ENCODE results near the gene ACOT2. TPM values are rescaled to one million over a fixed set of nuclear protein-coding genes. Genes with fewer than 3 reads are reported as not detected.
"Not testable (repeated sequence)": the region's sequence is repeated elsewhere in the genome, so short reads cannot be mapped to it uniquely, and the experiment has no call there.

ACOT2 gene
- total RNA-seq, 4 donors from 2014 or later: 36.8 to 186 (median 128) TPM

DNA sequence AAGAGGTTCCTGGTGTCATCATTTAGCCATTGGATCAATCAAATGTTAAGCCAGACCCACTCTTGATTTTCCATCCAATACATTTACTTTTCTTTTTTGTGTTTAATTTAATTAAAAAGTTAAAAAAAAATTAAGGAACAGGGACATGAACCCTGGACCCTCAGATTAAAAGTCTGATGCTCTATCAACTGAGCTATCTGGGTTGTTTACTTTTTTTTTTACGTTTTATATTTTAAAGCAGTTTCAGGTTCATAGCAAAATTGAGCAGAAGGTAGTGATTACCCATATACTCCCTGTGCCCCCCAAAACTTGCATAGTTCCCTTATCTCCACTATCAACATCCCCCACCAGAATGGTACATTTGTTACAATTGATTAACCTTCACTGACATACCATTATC is 19.7 kb downstream of the ACOT2 start:
- Histone ChIP-seq H3K4me1 (peaks cover 0 to 16% (median 13%) of the 10 kb centered on the region in 4 donors), H3K9me3 (no peaks in the 10 kb centered on the region), H3K36me3 (no peaks in the 10 kb centered on the region), H3K27ac (replicated peaks in 1 of 4) (no peak overlapping the region), H3K27me3 (no peaks in the 10 kb centered on the region), H3K4me3 (no peak overlapping the region)
- 80% methylated on average over 1 of the region's 1 CpG for WGBS
- no peak for DNase-seq (ENCODE audit: extremely low spot score)
- TF ChIP-seq, protein P1, sequence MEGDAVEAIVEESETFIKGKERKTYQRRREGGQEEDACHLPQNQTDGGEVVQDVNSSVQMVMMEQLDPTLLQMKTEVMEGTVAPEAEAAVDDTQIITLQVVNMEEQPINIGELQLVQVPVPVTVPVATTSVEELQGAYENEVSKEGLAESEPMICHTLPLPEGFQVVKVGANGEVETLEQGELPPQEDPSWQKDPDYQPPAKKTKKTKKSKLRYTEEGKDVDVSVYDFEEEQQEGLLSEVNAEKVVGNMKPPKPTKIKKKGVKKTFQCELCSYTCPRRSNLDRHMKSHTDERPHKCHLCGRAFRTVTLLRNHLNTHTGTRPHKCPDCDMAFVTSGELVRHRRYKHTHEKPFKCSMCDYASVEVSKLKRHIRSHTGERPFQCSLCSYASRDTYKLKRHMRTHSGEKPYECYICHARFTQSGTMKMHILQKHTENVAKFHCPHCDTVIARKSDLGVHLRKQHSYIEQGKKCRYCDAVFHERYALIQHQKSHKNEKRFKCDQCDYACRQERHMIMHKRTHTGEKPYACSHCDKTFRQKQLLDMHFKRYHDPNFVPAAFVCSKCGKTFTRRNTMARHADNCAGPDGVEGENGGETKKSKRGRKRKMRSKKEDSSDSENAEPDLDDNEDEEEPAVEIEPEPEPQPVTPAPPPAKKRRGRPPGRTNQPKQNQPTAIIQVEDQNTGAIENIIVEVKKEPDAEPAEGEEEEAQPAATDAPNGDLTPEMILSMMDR (IDR thresholded peaks at IDR 0.05): no peak
- no peak for TF ChIP-seq EP300 (IDR thresholded peaks at IDR 0.05)
- TF ChIP-seq POLR2A (IDR thresholded peaks at IDR 0.05; ENCODE audit: low read depth): no peak
- TF ChIP-seq POLR2AphosphoS5 (IDR thresholded peaks at IDR 0.05): no peak
- intact Hi-C loops (cut with DNase I): no loop called here

DNA sequence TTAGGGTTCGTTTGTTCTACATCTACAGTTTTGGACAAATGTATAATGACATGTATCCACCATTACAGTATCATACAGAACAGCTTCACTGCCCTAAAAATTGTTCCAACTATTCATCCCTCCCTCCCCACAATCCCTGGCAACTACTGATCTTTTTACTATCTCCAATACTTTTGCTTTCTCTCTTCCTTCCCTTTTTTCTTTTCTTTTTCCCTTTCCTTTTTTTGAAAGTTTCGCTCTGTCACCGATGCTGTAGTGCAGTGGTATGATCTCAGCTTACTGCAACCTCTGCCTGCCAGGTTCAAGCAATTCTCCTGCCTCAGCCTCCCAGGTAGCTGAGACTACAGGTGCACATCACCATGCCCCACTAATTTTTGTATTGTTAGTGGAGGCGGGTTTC is 20.1 kb downstream of the ACOT2 start:
- Histone ChIP-seq H3K9me3 (no peaks in the 10 kb centered on the region), H3K4me1 (peaks cover 0 to 16% (median 13%) of the 10 kb centered on the region in 4 donors), H3K36me3 (no peaks in the 10 kb centered on the region), H3K27me3 (no peaks in the 10 kb centered on the region), H3K4me3 (no peak overlapping the region), H3K27ac (replicated peaks in 1 of 4) (no peak overlapping the region)
- DNase-seq (ENCODE audit: extremely low spot score): no peak
- TF ChIP-seq, protein P1 (IDR thresholded peaks at IDR 0.05): no peak
- TF ChIP-seq EP300 (IDR thresholded peaks at IDR 0.05) (no peak), POLR2A (IDR thresholded peaks at IDR 0.05; ENCODE audit: low read depth) (no peak), POLR2AphosphoS5 (IDR thresholded peaks at IDR 0.05) (no peak)
- intact Hi-C loops (cut with DNase I): no loop called here
- 84% methylated on average over 4 of the region's 4 CpGs for WGBS

DNA sequence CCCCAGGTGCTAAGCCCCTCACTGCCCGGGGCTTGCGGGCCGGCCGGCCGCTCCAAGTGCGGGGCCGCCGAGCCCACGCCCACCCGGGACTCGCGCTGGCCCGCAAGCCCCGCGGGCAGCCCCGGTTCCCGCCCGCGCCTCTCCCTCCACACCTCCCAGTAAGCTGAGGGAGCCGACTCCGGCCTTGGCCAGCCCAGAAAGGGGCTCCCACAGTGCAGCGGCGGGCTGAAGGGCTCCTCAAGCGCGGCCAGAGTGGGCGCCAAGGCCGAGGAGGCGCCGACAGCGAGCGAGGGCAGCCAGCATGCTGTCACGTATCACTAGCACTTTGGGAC is 21.6 kb downstream of the ACOT2 start:
- intact Hi-C loops (cut with DNase I); DNase-seq (ENCODE audit: extremely low spot score); H3K9me3 ChIP-seq; H3K27ac ChIP-seq (replicated peaks in 1 of 4); H3K27me3 ChIP-seq; H3K36me3 ChIP-seq; H3K4me3 ChIP-seq: not testable (repeated sequence)
- WGBS: 97% methylated on average over 5 of the region's 32 CpGs
- H3K4me1 ChIP-seq: peaks cover 0 to 16% (median 13%) of the 10 kb centered on the region in 4 donors

DNA sequence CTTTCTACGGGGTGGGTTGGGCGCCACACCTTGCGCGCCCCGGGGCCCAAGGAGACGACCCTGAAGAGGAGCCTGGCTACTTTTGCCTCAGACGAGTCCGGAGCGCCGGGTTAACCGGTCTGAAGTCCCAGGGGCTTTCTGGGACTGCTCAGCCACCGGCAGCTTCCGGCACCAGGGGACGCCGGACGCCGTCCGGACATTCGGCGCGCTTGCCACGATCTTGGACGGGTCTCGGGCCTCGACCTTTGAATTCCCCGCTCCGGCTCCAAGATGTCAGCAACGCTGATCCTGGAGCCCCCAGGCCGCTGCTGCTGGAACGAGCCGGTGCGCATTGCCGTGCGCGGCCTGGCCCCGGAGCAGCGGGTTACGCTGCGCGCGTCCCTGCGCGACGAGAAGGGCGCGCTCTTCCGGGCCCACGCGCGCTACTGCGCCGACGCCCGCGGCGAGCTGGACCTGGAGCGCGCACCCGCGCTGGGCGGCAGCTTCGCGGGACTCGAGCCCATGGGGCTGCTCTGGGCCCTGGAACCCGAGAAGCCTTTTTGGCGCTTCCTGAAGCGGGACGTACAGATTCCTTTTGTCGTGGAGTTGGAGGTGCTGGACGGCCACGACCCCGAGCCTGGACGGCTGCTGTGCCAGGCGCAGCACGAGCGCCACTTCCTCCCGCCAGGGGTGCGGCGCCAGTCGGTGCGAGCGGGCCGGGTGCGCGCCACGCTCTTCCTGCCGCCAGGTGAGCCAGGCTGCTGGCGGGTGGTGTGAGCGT is 22.9 kb downstream of the ACOT2 start, which contains the start of gene ACOT4:
Gene ACOT4, plus strand, starts transcription at position 184 of the 760 bp plus-strand sequence. Its CDS starts 87 bp downstream, at position 271.
- Histone ChIP-seq H3K36me3 (no peaks in the 10 kb centered on the region), H3K4me3 (peak within 1 kb of the TSS; percentile 58 to 74 (median 66)), H3K27ac (replicated peaks in 1 of 4) (peak within 1 kb of the TSS in 1 of 4 donors; percentile 23), H3K4me1 (peaks cover 0 to 16% (median 13%) of the 10 kb centered on the region in 4 donors), H3K27me3 (no peaks in the 10 kb centered on the region), H3K9me3 (no peaks in the 10 kb centered on the region)
- WGBS: 4% methylated on average over 25 of the region's 89 CpGs
- DNase-seq (ENCODE audit: extremely low spot score): no peak
- TF ChIP-seq, protein P1 (IDR thresholded peaks at IDR 0.05): peak in 1 of 3 experiments; percentile 6
- no peak for TF ChIP-seq POLR2AphosphoS5 (IDR thresholded peaks at IDR 0.05)
- no peak for TF ChIP-seq EP300 (IDR thresholded peaks at IDR 0.05)
- intact Hi-C loops (cut with DNase I): no loop called here

DNA sequence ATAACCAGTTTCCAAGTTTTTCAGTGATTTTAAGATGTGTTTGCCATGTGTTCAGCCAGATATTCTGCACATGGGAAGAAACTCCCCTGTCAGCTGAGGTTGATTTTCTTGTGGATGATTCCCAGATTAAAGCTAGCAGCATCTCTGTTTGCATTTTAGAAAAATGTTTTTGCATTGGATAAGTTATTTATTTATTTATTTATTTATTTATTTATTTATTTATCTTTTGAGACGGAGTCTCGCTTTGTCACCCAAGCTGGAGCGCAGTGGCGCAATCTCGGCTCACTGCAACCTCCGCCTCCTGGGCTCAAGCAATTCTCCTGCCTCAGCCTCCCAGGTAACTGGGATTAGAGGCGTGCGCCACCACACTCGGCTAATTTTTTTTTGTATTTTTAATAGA is 25.5 kb downstream of the ACOT2 start:
- intact Hi-C loops (cut with DNase I): no loop called here

More for the DNA sequence above, 25.5 kb downstream of the ACOT2 start:
- H3K4me1 ChIP-seq: peaks cover 0 to 16% (median 13%) of the 10 kb centered on the region in 4 donors
- no peaks in the 10 kb centered on the region for H3K36me3 ChIP-seq
- DNase-seq (ENCODE audit: extremely low spot score): no peak
- TF ChIP-seq, protein P1 (IDR thresholded peaks at IDR 0.05): no peak
- TF ChIP-seq POLR2AphosphoS5 (IDR thresholded peaks at IDR 0.05) (no peak), POLR2A (IDR thresholded peaks at IDR 0.05; ENCODE audit: low read depth) (no peak), EP300 (IDR thresholded peaks at IDR 0.05) (no peak)
- H3K27me3 ChIP-seq: no peaks in the 10 kb centered on the region
- no peak overlapping the region for H3K27ac ChIP-seq (replicated peaks in 1 of 4)
- no peaks in the 10 kb centered on the region for H3K9me3 ChIP-seq
- 86% methylated on average over 9 of the region's 9 CpGs for WGBS
- H3K4me3 ChIP-seq: no peak overlapping the region

All from esophagus muscularis mucosa (tissue), 4 donors.